PC-3 (cell line): ENCODE data around the gene UBA6.

Experiments
- CTCF ChIP-seq: fragments of 300-600 bp; sonication (generic); conservative IDR thresholded peaks from 2 replicates; pipeline ENCODE4 v1.5.1; 2017; ENCODE audit warnings: antibody characterized with exemption, low read depth, mild to moderate bottlenecking, low read length
- EZH2 ChIP-seq: fragments of 300-600 bp; sonication (generic); IDR thresholded peaks from one replicate; pipeline ENCODE4 v1.6.1; 2017; ENCODE audit warnings: antibody characterized with exemption, mild to moderate bottlenecking, low read length; ENCODE audit not compliant: unreplicated experiment
- EZH2phosphoT487 ChIP-seq: fragments of 300-600 bp; sonication (generic); IDR thresholded peaks from 2 replicates; pipeline ENCODE4 v1.6.1; 2018; ENCODE audit warnings: mild to moderate bottlenecking, antibody characterized with exemption, low read length, borderline replicate concordance

DNA sequence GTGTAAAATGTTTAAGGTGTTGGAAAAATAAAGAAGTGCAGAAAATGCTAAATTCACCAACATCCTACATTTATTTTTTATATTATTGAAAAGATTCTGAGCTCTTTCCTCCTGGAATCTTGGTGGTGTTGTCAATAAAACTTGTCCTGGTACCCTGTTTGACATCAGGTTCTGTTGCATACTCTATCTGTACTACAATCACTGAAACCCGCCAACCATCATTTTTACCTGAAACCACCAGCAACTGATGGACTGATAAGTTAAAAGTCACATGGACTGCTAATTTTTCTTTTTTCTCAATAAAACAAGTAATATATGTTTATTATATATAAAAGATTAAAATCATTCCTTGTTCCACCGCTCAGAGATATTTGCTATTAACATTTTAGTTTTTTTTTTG is 119.0 kb downstream of the UBA6 start:
- TF ChIP-seq CTCF (no peak), EZH2 (no peak), EZH2phosphoT487 (no peak)
